Inferior parietal cortex (tissue), 1 donor: ENCODE measurements around the gene ABCD2.
"Not testable (repeated sequence)": the region's sequence is repeated elsewhere in the genome, so short reads cannot be mapped to it uniquely, and the experiment has no call there.

ENCODE experiments used
- DNase-seq: peaks from one replicate; pipeline ENCODE4 v3.0.0-alpha.2; 2016; ENCODE audit errors: extremely low spot score

The ABCD2 gene

GRCh38 chr12:39538679-39539104 lies 80.9 kb downstream of the ABCD2 start:
- no peak for DNase-seq

- no peak for DNase-seq
These were observed 85.7 kb downstream of the ABCD2 start for GRCh38 chr12:39533951-39534350.

- DNase-seq, result no peak
These were observed 87.2 kb downstream of the ABCD2 start for GRCh38 chr12:39532448-39532847.

GRCh38 chr12:39526974-39527373 lies 92.6 kb downstream of the ABCD2 start:
- no peak for DNase-seq

GRCh38 chr12:39522167-39522566 lies 97.4 kb downstream of the ABCD2 start:
- DNase-seq, result not testable (repeated sequence)

GRCh38 chr12:39510001-39510400 lies 109.6 kb downstream of the ABCD2 start:
- no peak for DNase-seq

- DNase-seq, result no peak
These were observed 114.0 kb downstream of the ABCD2 start for GRCh38 chr12:39505554-39505953.

GRCh38 chr12:39505023-39505422 lies 114.6 kb downstream of the ABCD2 start:
- DNase-seq, result no peak

GRCh38 chr12:39503439-39503838 lies 116.2 kb downstream of the ABCD2 start:
- DNase-seq, result no peak

GRCh38 chr12:39502726-39503125 lies 116.9 kb downstream of the ABCD2 start:
- no peak for DNase-seq
